Measurements from ENCODE around the gene MRM2.

DNA sequence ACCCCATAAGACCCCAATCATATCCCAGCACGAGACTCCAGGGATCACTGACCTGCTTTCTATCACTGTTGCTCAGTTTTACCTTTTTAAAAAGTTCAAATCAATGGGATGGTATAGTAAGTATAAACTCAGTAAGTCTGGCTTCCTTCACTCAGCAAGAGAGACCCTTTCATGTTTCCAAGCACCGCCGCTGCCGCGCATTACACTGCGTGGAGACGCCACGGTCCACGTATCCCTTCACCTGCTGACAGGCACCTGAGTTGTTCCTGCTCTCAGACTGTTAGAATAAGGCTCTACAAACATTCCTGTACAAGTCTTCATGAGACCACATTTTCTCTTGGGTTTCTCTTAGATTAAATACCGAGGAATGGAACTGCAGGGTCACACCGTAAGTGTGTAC is 37.6 kb downstream of the MRM2 start:
- TF ChIP-seq, protein P1, sequence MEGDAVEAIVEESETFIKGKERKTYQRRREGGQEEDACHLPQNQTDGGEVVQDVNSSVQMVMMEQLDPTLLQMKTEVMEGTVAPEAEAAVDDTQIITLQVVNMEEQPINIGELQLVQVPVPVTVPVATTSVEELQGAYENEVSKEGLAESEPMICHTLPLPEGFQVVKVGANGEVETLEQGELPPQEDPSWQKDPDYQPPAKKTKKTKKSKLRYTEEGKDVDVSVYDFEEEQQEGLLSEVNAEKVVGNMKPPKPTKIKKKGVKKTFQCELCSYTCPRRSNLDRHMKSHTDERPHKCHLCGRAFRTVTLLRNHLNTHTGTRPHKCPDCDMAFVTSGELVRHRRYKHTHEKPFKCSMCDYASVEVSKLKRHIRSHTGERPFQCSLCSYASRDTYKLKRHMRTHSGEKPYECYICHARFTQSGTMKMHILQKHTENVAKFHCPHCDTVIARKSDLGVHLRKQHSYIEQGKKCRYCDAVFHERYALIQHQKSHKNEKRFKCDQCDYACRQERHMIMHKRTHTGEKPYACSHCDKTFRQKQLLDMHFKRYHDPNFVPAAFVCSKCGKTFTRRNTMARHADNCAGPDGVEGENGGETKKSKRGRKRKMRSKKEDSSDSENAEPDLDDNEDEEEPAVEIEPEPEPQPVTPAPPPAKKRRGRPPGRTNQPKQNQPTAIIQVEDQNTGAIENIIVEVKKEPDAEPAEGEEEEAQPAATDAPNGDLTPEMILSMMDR (IDR thresholded peaks at IDR 0.05; ENCODE audit: insufficient read depth, low read depth, low read length), result no peak
- TF ChIP-seq EZH2 (IDR thresholded peaks at IDR 0.05; ENCODE audit: insufficient read depth, low read length), result no peak
